CD4-positive, alpha-beta T cell treated with Interleukin-17A for 4 hours (primary cell): ENCODE data around the gene GAB2.

ENCODE experiments used
- DNase-seq: peaks from one replicate; pipeline ENCODE4 v3.0.0-alpha.2; 2020; ENCODE audit warnings: mixed read lengths

Gene GAB2

DNA sequence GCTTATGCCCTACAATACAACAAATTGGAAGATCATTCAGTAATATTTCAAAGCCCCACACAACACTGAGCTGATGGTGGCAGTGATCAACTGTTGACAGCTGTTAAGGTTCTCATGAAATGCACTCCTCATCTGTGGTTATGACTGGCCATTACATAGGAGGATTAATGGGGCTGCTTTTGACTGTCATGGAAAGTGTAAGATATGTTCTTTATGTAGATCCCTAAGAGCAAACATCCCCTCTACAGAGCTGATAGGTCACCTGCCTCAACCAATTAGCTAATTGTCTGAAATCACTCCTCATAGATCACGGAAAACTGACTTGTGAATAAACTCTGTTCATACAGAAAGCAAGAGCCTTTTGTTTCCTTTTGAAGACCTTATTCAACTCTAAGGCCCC, 78.1 kb downstream of the GAB2 start:
- no peak for DNase-seq

- no peak for DNase-seq
Measured at GRCh38 chr11:78338702-78339101, 78.9 kb downstream of the GAB2 start.

DNA sequence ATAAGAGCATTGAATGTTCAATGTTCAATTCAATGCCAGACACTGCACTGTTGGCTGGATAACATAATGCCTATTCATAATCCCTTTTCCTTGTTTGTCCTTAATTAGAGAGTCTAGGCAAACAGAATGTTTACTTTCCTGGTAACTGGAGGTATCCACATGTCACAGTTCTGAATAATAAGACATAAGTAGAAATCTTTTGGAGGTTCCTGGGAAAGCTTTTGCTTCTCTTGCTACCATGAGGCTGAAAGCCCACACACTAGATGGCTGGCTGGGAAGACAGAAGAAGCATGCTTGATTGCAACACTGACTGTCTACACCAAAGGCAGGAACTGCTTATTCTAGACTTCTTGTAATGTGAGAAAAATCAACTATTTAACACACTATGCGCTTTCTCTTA, 79.5 kb downstream of the GAB2 start:
- DNase-seq, result no peak

DNA sequence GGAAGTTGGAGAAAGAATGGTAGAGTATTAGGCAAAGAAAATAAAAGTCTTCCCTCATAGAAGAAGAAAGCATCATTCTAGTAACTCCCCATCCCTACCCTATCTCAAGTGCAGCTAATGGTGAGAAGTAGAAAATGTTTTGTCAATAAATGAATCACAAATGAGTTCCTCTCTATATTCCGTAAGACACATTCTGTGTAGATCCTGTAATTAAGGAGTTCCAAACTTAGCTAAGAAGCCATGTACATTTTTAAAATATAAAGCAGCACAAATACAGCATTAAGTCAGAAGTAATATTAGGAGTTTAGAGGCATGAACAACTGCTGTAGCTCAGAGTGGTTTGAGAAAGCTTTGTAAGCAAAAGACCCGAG, 80.1 kb downstream of the GAB2 start:
- DNase-seq, result no peak

DNA sequence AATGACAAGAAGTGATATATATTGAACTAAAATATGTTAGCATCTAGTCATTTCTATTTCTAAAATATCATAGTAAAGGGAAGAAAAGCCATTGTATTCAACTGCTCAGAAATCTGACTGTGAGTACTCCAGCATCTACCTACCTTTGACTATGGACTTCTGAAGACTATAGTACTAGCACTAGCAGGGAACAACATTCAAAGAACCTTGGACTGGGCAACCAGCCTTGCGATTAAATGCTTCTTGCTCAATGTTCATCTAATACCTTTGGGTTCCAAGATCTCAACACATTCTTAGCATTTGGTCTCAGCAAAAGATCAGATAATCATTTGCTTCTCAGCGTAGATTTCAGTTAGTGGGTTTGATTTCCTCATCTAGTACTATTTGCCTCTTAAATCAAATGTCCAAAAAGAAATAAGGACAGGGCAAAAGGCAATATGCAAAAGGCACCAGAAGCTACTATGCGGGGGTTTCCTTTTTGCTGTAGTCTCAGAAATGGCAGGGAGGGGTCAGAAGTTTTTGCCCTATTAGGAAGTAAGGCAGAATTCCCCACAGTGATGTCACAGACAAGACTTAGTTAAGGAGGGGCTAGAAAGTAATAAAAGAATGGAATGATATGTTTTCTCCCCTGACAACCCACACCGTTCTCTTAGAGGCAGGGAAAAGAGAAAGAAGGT, 80.6 kb downstream of the GAB2 start:
- DNase-seq, result no peak

DNA sequence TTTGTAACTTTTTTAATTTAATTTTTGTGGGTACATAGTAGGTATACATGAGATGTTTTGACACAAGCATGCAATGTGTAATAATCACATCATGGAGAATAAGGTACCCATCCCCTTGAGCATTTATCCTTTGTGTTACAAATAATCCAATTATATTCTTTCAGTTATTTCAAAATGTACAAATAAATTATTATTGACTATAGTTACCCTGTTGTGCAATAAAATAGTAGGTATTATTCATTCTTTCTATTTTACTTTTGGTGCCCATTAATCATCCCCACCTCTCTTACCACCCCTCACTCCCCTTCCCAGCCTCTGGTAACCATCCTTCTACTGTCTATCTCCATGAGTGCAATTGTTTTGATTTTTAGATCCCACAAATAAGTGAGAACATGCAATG, 83.5 kb downstream of the GAB2 start:
- DNase-seq, result no peak

DNA sequence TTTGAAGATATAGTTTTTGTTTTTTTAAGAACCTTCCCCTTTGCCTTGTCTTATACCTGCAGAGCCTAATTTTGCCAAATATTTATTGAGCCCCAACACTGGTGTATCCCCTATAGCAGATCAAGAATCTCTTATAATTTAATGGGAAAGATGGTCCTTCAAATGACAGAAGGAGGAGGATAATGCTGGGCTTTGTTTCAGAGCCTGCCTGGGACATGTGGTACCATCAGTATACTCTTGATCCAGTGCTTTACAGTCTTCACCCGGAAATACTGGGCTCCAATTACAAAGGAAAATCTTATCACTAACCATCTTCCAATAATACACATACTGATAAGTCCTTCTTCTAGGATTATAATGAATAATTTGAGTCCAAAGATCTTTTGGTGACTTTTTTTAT, 84.7 kb downstream of the GAB2 start:
- DNase-seq, result no peak

DNA sequence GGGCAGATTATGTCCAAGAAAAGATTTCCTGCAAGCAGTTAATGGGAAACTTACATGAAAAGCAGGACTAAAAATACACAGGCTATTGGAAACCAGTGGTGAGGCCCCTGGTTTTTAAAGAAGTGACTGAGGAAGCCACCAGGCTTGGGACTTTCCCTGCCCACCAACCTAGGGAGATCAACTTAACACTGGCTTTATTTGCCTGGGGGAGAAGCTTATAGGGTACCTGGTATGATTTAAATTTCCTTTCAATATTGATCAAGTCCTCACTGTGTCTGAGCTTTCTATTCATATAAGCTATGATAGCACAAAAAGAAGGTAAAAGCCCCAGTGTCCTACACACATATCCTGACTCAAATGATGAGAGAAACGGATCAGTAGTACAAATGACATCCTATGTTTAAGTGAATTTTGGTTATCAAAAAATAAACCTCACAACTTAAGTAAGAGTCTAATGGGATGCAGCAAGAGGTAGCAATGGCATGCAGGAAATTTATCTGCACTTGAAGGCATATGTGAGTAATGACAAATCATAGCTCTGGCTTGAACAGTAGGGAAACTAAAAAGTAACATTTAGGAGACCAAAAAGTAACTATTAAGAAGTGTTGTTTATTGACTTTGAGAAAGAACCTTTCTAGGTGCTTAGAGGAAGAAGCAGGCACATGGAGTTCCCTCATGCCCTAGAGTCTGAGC, 85.3 kb downstream of the GAB2 start:
- no peak for DNase-seq

DNA sequence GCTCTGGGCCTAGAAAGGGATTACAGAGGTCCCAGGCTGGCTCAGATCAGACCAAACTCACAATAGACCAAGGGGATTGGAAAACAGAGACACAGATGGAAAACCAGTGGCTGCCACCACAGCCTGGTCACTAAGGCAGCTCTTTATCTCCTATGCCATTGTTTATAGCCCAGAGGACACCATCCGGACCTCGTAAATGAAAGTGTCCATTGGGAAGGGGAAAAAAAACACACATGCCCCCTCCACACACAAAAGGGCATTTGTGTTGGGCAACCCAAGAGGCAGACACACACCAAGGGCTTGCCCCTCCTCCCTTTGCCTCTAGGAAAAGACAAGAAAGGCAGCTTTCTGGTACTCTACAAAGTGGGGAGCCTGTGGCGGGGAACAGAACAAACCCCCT, 85.9 kb downstream of the GAB2 start:
- no peak for DNase-seq

GRCh38 chr11:78330361-78330760, 87.3 kb downstream of the GAB2 start:
- no peak for DNase-seq

DNA sequence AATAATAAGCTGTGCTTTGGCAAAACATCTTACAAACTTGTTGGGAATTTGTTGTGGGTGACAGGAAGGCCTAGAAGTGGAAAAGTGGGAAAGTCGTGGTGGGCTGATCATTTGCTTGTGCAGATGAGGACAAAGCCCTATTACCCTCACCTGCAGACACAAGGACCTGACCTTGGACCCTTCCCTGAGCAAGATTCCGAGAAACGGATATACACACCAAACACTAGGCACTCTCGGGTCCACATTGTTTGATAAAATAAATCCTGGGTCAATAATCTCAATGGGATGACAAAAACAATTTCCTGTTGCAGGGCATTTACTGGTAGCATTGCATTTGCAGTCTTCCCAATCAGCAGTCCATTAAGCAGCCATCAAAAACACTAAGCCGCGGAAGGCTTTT, 89.7 kb downstream of the GAB2 start:
- no peak for DNase-seq

GRCh38 chr11:78325274-78325781, 92.3 kb downstream of the GAB2 start:
- no peak for DNase-seq

GRCh38 chr11:78323363-78323762, 94.3 kb downstream of the GAB2 start:
- DNase-seq, result no peak

DNA sequence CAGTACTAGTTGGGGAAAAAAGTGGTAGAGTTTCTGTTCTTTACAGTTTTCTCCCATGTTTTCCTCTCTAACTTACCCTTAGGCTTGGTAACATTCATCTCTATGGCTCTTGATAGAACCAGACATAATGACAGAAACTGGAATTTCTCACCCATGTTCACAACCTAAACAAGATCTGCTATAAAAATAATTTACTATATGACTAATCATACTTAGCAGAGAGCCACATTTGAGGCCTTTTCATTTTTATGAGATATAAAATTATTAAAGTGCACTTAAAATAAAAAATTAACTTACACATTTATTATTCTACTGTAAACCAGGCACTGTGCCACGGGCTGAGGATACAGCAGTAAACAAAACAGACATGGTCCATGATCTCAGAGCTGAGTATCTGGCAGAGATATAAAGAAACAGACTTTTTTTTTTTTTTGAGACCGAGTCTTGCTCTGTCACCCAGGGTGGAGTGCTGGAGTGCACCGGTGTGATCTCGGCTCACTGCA, 98.1 kb downstream of the GAB2 start:
- no peak for DNase-seq

GRCh38 chr11:78318321-78319114, 99.1 kb downstream of the GAB2 start:
- DNase-seq, result no peak

DNA sequence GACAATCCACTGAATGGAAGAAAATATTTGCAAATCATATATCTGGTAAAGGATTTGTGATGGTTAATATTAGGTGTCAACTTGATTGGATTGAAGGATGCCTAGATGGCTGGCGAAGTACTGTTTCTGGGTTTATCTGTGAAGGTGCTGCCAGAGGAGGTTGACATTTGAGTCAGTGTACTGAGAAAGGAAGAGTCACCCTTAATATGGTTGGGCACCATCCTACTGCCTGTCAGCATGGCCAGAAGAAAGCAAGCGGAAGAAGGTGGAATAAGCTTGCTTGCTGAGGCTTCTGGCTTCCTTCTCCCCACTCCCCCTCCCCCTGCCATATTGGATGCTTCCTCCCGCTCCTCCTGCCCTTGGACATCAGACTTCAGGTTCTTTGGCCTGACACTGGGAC, 101.9 kb downstream of the GAB2 start:
- DNase-seq, result no peak

- no peak for DNase-seq
Measured at GRCh38 chr11:78314762-78315161, 102.9 kb downstream of the GAB2 start.

DNA sequence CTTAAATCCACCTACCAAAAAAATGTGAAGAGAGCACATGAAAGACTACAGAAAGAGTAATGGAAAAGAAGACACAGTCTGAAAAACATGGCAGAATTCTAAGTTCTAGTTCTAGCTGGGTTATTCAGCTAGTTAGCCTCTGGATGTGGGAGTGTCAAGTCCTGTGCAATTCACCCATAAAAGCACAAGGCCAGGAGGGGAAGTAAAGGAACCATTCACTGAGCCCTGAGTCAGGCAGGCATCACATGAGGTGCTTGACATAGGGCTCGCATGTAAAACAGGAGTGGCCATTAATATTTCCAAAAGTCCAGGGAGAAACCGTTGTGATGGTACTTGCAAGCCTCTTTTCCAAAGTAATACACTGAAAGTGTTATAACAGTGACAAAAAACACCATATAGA, 103.7 kb downstream of the GAB2 start:
- no peak for DNase-seq

GRCh38 chr11:78313181-78313795, 104.3 kb downstream of the GAB2 start:
- DNase-seq, result no peak

DNA sequence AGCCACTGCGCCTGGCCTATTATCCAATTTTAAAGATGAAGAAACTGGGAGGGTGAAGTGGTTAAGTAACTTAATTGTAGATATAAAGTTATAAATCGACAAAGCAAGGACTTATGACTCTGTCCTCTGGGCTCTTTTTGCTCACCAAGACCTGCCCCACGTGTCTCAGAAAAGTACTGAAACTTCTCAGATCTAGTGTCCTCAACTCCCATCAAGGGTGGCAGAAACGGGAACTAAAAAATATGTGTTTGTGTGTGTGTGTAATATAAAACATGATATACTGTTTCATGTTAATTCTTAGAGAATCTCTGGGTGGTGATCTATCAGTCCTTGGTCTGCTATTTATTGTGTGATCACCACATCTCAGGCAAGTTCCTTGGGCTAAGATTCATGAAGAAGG, 104.9 kb downstream of the GAB2 start:
- no peak for DNase-seq

- DNase-seq, result no peak
Measured at GRCh38 chr11:78311702-78312371, 105.8 kb downstream of the GAB2 start.

- DNase-seq, result no peak
Measured at GRCh38 chr11:78310500-78310909, 107.1 kb downstream of the GAB2 start.

DNA sequence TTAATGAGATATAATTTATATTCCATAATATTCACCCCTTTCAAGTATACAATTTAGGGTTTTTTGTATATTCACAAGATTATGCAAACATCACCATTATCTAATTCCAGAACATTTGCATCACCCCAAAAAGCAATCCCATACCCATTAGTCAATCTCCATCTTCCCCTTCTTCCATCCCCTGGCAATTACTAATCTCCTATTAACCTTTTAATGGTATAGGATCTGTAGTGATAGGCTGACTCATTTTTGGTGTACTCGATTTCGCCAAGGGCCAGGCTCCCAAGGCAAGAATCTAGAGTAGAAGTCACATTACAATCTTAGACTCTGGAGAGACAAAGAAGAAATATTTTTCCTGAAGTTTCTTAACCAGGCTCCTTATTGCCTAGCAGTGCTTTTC, 113.4 kb downstream of the GAB2 start:
- no peak for DNase-seq
